ENCODE results near the gene UBE2F.

Gene UBE2F

GRCh38 chr2:237966565-237967462 is at the start of gene UBE2F:
TSS of gene UBE2F (plus strand) at chr2:237967014. CDS start at chr2:237973108, 6,094 bp downstream.
- DNase-seq = peak; percentile 96

GRCh38 chr2:237917696-237918374 is 49.0 kb upstream of the UBE2F start:
- DNase-seq = no peak

DNA sequence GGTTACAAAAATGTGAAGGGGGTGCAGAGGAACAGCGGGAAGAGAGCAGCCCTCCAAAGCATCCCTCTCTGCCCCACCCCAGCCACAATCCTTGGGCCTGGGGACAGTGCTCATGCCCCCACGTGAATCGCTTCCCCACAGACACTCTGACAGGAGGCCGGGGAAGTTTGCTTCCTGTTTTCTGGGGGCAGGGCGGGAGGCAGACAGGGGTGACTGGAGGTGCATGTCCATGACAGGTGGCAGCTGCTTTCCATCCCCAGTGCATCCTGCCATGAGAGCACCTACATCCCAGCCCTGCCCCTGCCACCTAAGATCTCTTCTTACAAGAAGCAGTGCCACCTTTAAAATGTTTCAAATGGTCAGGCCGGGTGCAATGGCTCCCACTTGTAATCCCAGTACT is 47.2 kb upstream of the UBE2F start:
- DNase-seq = no peak

GRCh38 chr2:237920673-237921072 is 46.1 kb upstream of the UBE2F start:
- DNase-seq = no peak

DNA sequence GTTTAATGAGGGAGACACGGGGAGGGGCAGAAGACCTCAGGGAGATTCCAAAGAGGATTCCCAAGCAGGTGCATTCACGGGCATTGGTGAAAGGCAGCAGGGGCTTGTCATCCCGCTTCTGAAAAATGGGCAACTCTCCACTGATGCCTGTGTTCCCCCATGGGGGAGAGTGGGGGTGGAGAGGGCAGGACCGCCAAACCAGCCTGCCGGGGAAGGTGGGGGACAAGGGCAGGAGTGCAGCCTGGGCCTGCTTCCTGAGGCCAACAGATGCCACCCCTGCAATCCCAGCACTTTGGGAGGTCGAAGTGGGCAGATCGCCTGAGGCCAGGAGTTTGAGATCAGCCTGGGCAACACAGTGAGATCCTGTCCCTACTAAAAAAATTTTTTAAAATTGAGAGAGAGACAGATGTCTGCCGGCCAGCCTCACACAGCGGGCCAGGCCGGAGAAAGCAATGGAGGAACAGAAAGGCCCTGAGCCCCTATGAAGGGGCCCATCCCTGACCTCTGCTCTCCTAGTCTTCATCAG is 44.8 kb upstream of the UBE2F start:
- DNase-seq = no peak

DNA sequence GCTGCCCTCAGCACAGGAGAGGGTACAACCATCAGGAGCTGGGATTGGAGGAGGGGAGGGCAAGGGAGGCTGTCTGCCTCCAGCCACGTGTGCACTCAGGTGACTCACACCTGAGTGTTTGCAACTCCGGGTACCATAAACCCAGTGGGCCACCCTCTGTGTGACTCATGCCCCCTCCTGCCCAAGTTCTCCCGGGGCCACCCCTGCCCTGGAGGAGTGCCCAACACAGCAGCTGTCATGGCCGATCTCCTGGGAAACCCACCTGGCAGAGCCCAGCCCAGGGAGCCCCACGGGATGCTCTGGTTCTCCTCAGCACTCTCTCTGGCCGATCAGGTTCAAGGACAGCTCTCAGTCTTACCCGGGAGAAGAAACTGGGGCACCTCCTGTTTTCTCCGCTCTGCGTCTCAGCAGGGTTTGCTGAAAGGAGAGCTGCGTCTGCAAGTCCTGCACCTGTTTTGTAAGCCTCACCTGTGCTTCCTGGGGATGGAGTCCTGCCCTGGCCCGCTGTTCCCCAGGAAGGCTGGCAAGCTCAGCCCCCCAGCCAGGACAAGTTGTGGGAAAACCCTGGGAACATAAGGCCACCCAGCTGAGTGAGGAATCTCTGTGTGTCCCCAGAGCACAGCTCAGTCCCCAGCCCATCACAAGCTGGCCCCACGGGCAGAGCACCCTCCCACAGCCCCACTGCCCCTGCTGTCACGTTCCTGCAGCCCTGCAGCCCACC is 44.0 kb upstream of the UBE2F start:
- no peak for DNase-seq

DNA sequence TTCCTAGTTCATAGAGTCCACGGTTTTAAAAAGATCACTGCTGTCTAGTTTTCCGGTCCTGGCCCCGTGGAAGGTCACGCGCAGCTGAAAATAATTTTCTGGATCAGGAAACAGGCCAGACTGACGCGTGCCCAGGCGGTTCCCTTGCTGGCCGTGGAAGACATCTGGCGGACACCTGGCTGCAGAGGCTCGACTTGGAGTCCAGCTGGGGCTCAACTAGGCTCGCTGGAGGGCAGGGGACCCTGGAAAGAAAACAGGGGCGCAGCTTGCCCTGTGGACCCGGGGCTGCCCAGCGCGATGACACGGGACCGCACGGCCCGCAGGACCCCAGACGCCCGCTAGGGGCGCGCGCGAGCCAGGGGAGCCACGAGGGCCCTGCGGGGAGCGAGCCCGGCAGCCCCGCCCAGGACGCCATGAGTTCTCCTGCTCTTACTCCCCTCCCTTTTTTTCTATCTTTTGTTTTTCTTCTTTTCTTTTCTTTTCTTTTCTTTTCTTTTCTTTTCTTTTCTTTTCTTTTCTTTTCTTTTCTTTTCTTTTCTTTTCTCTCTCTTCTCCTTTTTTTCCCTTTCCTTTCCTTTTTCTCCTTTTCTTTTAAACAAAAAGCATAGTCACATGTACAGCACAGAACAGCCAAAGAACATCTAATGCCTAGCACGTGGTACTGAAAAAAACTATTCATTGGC is 43.2 kb upstream of the UBE2F start:
- DNase-seq = peak; percentile 64

GRCh38 chr2:237924164-237924534 is 42.7 kb upstream of the UBE2F start:
- DNase-seq = no peak

DNA sequence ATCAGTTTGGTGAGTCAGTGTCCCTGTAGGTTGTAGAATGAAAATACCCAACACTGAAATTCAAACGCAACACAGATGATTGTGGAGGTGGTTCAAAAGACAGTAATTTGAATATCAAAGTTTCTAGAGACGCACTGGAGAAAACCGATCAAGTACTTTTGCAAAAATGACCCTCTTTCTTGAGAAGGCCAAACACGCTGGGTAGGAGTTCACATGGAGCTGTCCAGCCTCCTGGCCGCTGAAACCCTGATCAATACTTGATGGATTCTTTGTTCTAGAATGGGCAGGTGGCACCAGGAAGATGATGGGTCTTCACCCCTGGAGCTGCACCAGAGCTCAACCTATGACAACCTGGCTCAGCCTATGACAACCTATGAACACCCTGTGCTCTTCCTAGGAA is 39.7 kb upstream of the UBE2F start:
- no peak for DNase-seq

GRCh38 chr2:237927986-237928385 is 38.8 kb upstream of the UBE2F start:
- DNase-seq = no peak

DNA sequence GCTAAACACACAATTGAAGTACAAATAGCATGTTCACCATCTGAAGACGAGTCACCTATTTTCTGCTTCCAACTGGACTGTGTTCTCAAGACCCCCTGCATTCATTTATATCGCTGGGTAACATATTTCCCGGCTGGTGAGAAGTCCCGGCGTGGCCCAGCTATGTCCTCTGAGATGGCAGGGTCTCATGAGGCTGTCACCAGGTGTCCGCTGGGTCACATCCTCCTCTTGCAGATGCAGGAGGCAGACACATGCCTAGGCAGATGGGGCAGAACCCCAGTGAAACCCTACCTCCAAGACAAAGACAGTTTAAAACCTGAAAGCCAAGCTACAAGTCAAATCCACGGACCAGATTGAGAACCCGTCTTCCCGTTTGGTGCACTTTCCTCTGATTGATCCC is 36.8 kb upstream of the UBE2F start:
- no peak for DNase-seq

- no peak for DNase-seq
Measured at GRCh38 chr2:237931205-237931721, 35.6 kb upstream of the UBE2F start.

- no peak for DNase-seq
Measured at GRCh38 chr2:237932731-237933131, 34.1 kb upstream of the UBE2F start.

DNA sequence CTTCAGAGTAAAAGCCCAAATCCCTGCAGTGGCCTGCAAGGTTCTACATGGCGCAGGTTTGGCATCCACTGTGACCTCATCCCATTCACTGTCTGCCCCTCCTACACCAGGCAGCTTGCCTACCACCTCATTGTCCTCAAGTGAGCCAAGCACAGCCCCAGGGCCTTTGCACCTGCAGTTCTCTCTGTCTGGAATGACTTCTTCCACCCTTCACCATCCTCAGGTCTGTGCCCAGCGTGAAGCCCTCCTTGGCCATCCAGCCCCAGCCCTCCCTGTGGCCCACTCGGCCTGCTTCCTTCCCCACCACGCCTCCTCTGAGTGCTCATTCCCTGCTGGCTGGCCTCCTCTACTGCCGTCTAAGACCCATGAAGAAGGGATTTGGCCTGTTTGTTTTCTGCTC is 32.6 kb upstream of the UBE2F start:
- no peak for DNase-seq

- DNase-seq = no peak
Measured at GRCh38 chr2:237935740-237936452, 30.9 kb upstream of the UBE2F start.

DNA sequence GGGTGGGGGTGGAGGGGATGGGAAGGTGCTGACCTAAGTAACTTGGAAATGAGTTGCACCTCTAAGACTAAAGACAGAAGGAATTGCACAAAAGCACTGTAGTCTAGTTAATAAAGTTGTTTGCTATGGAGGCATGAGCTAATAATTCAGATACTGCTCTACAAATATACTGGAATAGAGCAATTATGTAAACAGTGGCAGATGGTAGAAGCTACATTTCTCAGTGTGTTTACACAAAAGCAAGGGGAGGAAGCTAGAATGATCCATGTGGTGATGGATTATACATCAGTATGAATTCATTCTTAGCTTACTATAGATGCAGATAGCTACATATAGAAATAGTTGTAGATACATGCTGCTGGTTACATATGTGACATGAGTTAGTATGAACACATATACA is 27.6 kb upstream of the UBE2F start:
- no peak for DNase-seq

GRCh38 chr2:237940828-237941227 is 26.0 kb upstream of the UBE2F start:
- no peak for DNase-seq

GRCh38 chr2:237941239-237941638 is 25.6 kb upstream of the UBE2F start:
- DNase-seq = no peak

GRCh38 chr2:237942513-237942899 is 24.3 kb upstream of the UBE2F start:
- no peak for DNase-seq

GRCh38 chr2:237943395-237944094 is 23.3 kb upstream of the UBE2F start:
- DNase-seq = no peak

GRCh38 chr2:237944302-237944701 is 22.5 kb upstream of the UBE2F start:
- no peak for DNase-seq
